Thyroid gland (tissue), 4 donors: Measurements from ENCODE around the gene CC2D2A.

Experiments used
- CTCF ChIP-seq, 6 experiments: fragments of 200-600 bp in 3 of 6; fragments of 450-650 bp in 3 of 6; sonication (generic) in 3 of 6; IDR thresholded peaks; one replicate each; pipeline ENCODE4 v1.5.1; 2016 to 2019; ENCODE audit warnings: antibody characterized with exemption in 6 of 6, mild to moderate bottlenecking in 2 of 6, inconsistent platforms in 1 of 6, moderate library complexity in 1 of 6
- POLR2A ChIP-seq, 2 donors: fragments of 450-650 bp; IDR thresholded peaks; one replicate each; pipeline ENCODE4 v1.6.1; 2017; ENCODE audit warnings: antibody characterized with exemption in 2 of 2, mild to moderate bottlenecking in 2 of 2, moderate library complexity in 1 of 2

- TF ChIP-seq CTCF (IDR thresholded peaks at IDR 0.05) (no peak), POLR2A (IDR thresholded peaks at IDR 0.05) (no peak)
These were observed 19.2 kb downstream of the CC2D2A start for GRCh38 chr4:15488658-15489470.
